HFF-Myc (cell line): ENCODE results near the gene GRAMD2A.

ENCODE experiments used
- DNase-seq: peaks from one replicate; pipeline ENCODE4 v3.0.0-alpha.2; 2011; ENCODE audit warnings: low read depth; ENCODE audit errors: extremely low read depth
- H3K4me3 ChIP-seq: replicated peaks from 2 replicates; pipeline ENCODE4 v1.5.1; 2011; ENCODE audit warnings: low read depth, mild to moderate bottlenecking, control low read depth, low read length
- TF ChIP-seq, protein P1 (sequence below): IDR thresholded peaks from 2 replicates; pipeline ENCODE4 v1.5.1; 2012; ENCODE audit warnings: mild to moderate bottlenecking, low read depth, low read length, control low read depth; ENCODE audit errors: missing control alignments

GRAMD2A gene

GRCh38 chr15:72179950-72180581, 17.5 kb downstream of the GRAMD2A start:
- TF ChIP-seq, protein P1, sequence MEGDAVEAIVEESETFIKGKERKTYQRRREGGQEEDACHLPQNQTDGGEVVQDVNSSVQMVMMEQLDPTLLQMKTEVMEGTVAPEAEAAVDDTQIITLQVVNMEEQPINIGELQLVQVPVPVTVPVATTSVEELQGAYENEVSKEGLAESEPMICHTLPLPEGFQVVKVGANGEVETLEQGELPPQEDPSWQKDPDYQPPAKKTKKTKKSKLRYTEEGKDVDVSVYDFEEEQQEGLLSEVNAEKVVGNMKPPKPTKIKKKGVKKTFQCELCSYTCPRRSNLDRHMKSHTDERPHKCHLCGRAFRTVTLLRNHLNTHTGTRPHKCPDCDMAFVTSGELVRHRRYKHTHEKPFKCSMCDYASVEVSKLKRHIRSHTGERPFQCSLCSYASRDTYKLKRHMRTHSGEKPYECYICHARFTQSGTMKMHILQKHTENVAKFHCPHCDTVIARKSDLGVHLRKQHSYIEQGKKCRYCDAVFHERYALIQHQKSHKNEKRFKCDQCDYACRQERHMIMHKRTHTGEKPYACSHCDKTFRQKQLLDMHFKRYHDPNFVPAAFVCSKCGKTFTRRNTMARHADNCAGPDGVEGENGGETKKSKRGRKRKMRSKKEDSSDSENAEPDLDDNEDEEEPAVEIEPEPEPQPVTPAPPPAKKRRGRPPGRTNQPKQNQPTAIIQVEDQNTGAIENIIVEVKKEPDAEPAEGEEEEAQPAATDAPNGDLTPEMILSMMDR = no peak
- H3K4me3 ChIP-seq = no peak overlapping the region
- no peak for DNase-seq

GRCh38 chr15:72178976-72179585, 18.5 kb downstream of the GRAMD2A start:
- TF ChIP-seq, protein P1 = no peak
- DNase-seq = no peak

DNA sequence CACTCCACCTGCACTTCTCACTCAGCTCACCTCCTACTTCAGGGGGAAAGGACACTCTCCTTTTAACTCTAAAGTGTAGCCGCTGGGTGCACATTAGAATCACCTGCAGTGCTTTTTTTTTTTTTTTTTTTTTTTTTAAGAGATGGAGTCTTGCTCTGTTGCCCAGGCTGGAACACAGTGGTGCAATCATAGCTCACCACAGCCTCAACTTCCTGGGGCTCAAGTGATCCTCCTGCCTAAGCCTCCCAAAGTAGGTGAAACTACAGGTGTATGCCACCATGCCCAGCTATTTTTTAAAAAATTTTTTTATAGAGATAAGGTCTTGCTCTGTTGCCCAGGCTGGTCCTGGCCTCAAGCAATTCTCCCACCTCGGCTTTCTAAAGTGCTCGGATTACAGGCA, 20.8 kb downstream of the GRAMD2A start:
- H3K4me3 ChIP-seq = no peak overlapping the region
- TF ChIP-seq, protein P1 = no peak
- DNase-seq = no peak

More at GRCh38 chr15:72178976-72179585, 18.5 kb downstream of the GRAMD2A start:
- no peak overlapping the region for H3K4me3 ChIP-seq

DNA sequence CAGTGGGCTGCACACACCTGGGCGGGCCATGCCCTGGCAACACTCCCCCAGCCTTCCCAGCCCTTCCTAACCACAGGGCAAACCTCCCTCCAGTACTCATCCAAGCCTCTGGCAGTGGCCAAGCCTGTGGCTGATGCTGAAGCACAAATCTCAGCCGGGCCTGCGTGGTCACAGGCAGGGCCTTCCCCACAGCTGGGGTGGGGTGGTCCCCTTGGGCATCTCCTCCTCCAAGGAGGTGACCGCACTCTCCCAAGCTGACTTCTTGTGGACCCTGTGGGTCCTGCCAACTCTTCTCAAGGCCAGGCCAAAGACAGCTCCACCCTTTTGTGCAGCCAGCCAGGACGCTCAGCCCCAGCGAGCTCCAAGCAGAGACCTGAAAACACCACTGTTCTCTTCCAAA, 21.4 kb downstream of the GRAMD2A start:
- TF ChIP-seq, protein P1 = no peak
- H3K4me3 ChIP-seq = no peak overlapping the region
- no peak for DNase-seq

DNA sequence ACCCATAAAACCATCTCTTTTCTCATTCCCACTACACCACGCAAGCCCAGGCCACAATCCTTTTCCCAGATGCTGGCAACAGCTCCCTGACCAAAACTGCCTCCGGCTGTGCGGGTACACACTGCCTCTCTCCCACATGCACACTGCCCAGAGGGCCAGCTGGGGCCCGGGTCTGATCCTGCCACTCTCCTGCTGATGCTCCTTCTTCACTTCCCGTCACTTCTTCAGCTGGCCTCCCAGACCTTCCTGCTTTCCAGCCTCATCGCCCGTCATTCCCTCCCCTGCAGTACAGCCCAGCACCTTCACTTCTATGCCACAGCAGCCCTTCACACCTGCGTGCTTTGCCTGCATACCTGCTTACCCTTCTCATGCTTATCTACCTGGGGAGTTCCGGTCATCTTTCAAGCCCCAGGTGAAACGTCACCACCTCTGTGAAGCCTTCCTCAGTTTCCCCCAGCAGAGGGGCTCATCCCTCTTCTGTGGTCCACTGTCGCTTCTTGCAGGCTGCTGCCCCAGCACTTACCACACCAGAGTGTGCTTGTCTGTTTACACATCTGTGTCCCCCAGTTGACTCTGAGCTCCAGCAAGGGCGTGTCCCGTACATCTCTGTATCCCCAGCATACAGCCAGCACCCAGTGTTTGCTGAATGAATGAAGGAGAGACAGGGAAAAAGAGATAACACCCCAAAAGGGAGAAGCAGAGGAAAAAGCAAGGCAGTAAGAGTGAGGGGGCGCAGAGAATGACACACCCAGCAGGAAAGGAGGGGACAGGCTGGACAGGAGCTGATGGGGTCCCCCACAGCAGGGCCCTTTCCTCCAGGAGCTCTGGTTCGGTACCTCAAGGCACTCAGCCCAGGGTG, 22.2 kb downstream of the GRAMD2A start:
- no peak for DNase-seq
- TF ChIP-seq, protein P1 = no peak
- H3K4me3 ChIP-seq = no peak overlapping the region

GRCh38 chr15:72174551-72175165, 22.9 kb downstream of the GRAMD2A start:
- no peak overlapping the region for H3K4me3 ChIP-seq
- TF ChIP-seq, protein P1 = no peak
- no peak for DNase-seq
